HepG2 (cell line): Measurements from ENCODE around the gene TMEM167A. TPM values are rescaled to one million over a fixed set of nuclear protein-coding genes. Genes with fewer than 3 reads are reported as not detected.
A peak's percentile ranks its signal among the peaks of the same experiment; 100 is the strongest.

Experiments used
- EEA1 ChIP-seq: sonication (generic); formaldehyde crosslinking; IDR thresholded peaks from 2 replicates; pipeline ENCODE4 v1.5.1; 2020; ENCODE audit warnings: mild to moderate bottlenecking, missing genetic modification reagents, borderline replicate concordance
- ESRRA ChIP-seq: sonication (generic); formaldehyde crosslinking; IDR thresholded peaks from 2 replicates; pipeline ENCODE4 v1.5.1; 2020; ENCODE audit warnings: mild to moderate bottlenecking, low read depth, missing genetic modification reagents
- GRHL1 ChIP-seq: sonication (generic); formaldehyde crosslinking; conservative IDR thresholded peaks from 2 replicates; pipeline ENCODE4 v1.8.0; 2022; ENCODE audit warnings: missing genetic modification reagents
- KLF9 ChIP-seq: IDR thresholded peaks from 2 replicates; pipeline ENCODE4 v1.6.1; 2016; ENCODE audit warnings: low read depth
- NFRKB ChIP-seq: fragments of 450-650 bp; IDR thresholded peaks from 2 replicates; pipeline ENCODE4 v1.6.1; 2017
- REST ChIP-seq, 2 experiments: IDR thresholded peaks; 2 replicates each; pipeline ENCODE4 v1.6.1; 2011 to 2012; ENCODE audit warnings: low read length in 2 of 2, borderline replicate concordance in 1 of 2, low read depth in 1 of 2, mild to moderate bottlenecking in 1 of 2, moderate library complexity in 1 of 2
- TOPORS ChIP-seq: sonication (generic); formaldehyde crosslinking; IDR thresholded peaks from 2 replicates; pipeline ENCODE4 v1.8.0; 2023; ENCODE audit warnings: mild to moderate bottlenecking, missing genetic modification reagents
- TRIM24 ChIP-seq: sonication (generic); formaldehyde crosslinking; IDR thresholded peaks from 2 replicates; pipeline ENCODE4 v1.8.0; 2022; ENCODE audit warnings: mild to moderate bottlenecking, missing genetic modification reagents
- UBTF ChIP-seq: sonication (generic); formaldehyde crosslinking; IDR thresholded peaks from 2 replicates; pipeline ENCODE4 v1.4.0; 2020; ENCODE audit warnings: mild to moderate bottlenecking, missing genetic modification reagents
- ZBTB26 ChIP-seq: IDR thresholded peaks from 2 replicates; pipeline ENCODE4 v1.6.1; 2016; ENCODE audit warnings: missing compliant biosample characterization, missing genetic modification reagents, borderline replicate concordance
- ZBTB8A ChIP-seq: sonication (generic); formaldehyde crosslinking; IDR thresholded peaks from 2 replicates; pipeline ENCODE4 v1.4.0; 2020; ENCODE audit warnings: mild to moderate bottlenecking, low read depth, missing genetic modification reagents, borderline replicate concordance
- ZNF180 ChIP-seq: sonication (generic); formaldehyde crosslinking; IDR thresholded peaks from 2 replicates; pipeline ENCODE4 v1.4.0; 2020; ENCODE audit warnings: low read depth, missing genetic modification reagents, borderline replicate concordance
- ZNF569 ChIP-seq: sonication (generic); formaldehyde crosslinking; IDR thresholded peaks from 2 replicates; pipeline ENCODE4 v1.5.0; 2020; ENCODE audit warnings: mild to moderate bottlenecking, missing genetic modification reagents, moderate library complexity, borderline replicate concordance
- ZUFSP ChIP-seq: sonication (generic); formaldehyde crosslinking; IDR thresholded peaks from 2 replicates; pipeline ENCODE4 v1.9.0; 2021; ENCODE audit warnings: missing genetic modification reagents, mild to moderate bottlenecking, borderline replicate concordance
- polyA plus RNA-seq, 8 experiments: library from polyadenylated mRNA; depleted of rRNA in 3 of 8; stranded (reverse) in 7 of 8; unstranded in 1 of 8; fragments of >200 nt; fragmentation: Illumina TruSeq in 4 of 8; extraction: Trizol in 4 of 8; gene quantifications; 2 replicates each; pipeline versions ENCODE4 v1.2.1 to v1.2.3, GENCODE V29; 2011 to 2016; ENCODE audit warnings: low read depth in 4 of 8, missing spikeins in 1 of 8, mixed read lengths in 1 of 8; ENCODE audit not compliant: insufficient read depth in 1 of 8
- total RNA-seq, 5 experiments: library from RNA; depleted of rRNA; stranded (reverse); fragments of >200 nt; fragmentation: Illumina TruSeq; extraction: Trizol; gene quantifications; 2 replicates each; pipeline ENCODE4 v1.2.3, GENCODE V29; 2016; ENCODE audit warnings: low read depth in 1 of 5

TMEM167A gene
- total and polyA plus RNA-seq, 2 of the 13 experiments (the other 11 are each of a cell fraction or from before 2014, with no cell fraction given): 47.0 to 78.7 TPM

GRCh38 chr5:83076742-83077661 is at the start of gene TMEM167A, which contains the start of gene XRCC4 (continued):
- TF ChIP-seq GRHL1 (CRISPR knock-in tag): no peak
- TF ChIP-seq ESRRA (CRISPR knock-in tag): peak; percentile 71; the same call in 1 of the 2 replicates
- no peak for TF ChIP-seq NFRKB
- TF ChIP-seq ZUFSP (CRISPR knock-in tag): no peak
- TF ChIP-seq TOPORS (CRISPR knock-in tag): peak; percentile 77; the same call in 1 of the 2 replicates
- TF ChIP-seq TRIM24: no peak
- TF ChIP-seq ZBTB26 (CRISPR knock-in tag): no peak
- no peak for TF ChIP-seq ZNF569 (CRISPR knock-in tag)
- TF ChIP-seq KLF9 (CRISPR knock-in tag): no peak
- no peak for TF ChIP-seq ZBTB8A (CRISPR knock-in tag)
- no peak for TF ChIP-seq EEA1 (CRISPR knock-in tag)
- no peak for TF ChIP-seq REST (IDR thresholded peaks at IDR 0.05; ENCODE audit: borderline replicate concordance in 1 of 2, low read depth in 1 of 2, low read length in 2 of 2)
- TF ChIP-seq ZNF180: no peak
- no peak; the same call in none of the 2 replicates for TF ChIP-seq UBTF (CRISPR knock-in tag)
